Keratinocyte (primary cell): Measurements from ENCODE around the gene ABI3BP.

Experiments used
- CTCF ChIP-seq, 3 experiments: IDR thresholded peaks in 1 of 3; conservative IDR thresholded peaks in 1 of 3; optimal IDR thresholded peaks in 1 of 3; 2 replicates in 2 of 3; 3 replicates in 1 of 3; pipeline versions ENCODE3 to v1.5.1; 2011; ENCODE audit warnings: low read length in 3 of 3, mild to moderate bottlenecking in 3 of 3, moderate library complexity in 2 of 3, control low read depth in 1 of 3, inconsistent platforms in 1 of 3; ENCODE audit not compliant: insufficient read depth in 2 of 3; ENCODE audit errors: extremely low read depth in 1 of 3
- EZH2 ChIP-seq: IDR thresholded peaks from one replicate; pipeline ENCODE4 v1.6.1; 2012; ENCODE audit warnings: inconsistent platforms, mild to moderate bottlenecking, low read length, moderate library complexity

GRCh38 chr3:100992231-100993012 is 799 bp downstream of the ABI3BP start:
- TF ChIP-seq CTCF (optimal IDR thresholded peaks at IDR 0.05 in 1 of 3, IDR thresholded peaks at IDR 0.05 in 1 of 3, conservative IDR thresholded peaks at IDR 0.05 in 1 of 3; ENCODE audit: extremely low read depth in 1 of 3, insufficient read depth in 2 of 3, low read length in 3 of 3) (no peak), EZH2 (no peak)
